GM13976 (cell line): ENCODE results near the gene BBS1.

Experiments
- DNase-seq: peaks from one replicate; pipeline ENCODE4 v3.0.0; 2012; ENCODE audit warnings: low spot score
- in situ Hi-C: fragments of 300-500 bp; cut with MboI; formaldehyde crosslinking; loops from one replicate; pipeline ENCODE4 v1.12.0; 2022; ENCODE audit warnings: low sequenced_read_pairs, mixed read lengths, inconsistent platforms; ENCODE audit not compliant: unreplicated experiment
- TF ChIP-seq, protein P1 (sequence below): IDR thresholded peaks from 2 replicates; pipeline ENCODE4 v1.5.1; 2012; ENCODE audit warnings: borderline replicate concordance, mild to moderate bottlenecking; ENCODE audit not compliant: insufficient read depth; ENCODE audit errors: extremely low read depth, missing control alignments, control extremely low read depth

BBS1 gene

DNA sequence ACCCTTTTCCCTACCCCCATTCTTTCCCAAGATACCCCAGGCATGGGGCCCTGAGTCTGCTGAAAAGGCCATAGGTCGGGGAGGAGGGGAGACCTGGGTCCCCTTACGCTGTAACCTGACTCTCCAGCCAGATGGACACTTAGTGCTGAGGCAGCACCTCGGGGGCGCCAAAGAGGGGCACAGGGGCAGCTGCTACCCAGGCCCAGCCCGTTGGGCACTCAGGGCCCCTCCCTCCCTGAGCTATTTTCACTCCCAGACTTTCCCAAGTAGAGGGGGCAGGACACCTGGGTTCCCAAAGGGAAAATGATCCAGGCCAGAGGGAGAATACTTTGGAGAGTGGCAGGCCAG lies 37.2 kb downstream of the BBS1 start:
- no peak for DNase-seq
- in situ Hi-C loops: no loop called here
- TF ChIP-seq, protein P1, sequence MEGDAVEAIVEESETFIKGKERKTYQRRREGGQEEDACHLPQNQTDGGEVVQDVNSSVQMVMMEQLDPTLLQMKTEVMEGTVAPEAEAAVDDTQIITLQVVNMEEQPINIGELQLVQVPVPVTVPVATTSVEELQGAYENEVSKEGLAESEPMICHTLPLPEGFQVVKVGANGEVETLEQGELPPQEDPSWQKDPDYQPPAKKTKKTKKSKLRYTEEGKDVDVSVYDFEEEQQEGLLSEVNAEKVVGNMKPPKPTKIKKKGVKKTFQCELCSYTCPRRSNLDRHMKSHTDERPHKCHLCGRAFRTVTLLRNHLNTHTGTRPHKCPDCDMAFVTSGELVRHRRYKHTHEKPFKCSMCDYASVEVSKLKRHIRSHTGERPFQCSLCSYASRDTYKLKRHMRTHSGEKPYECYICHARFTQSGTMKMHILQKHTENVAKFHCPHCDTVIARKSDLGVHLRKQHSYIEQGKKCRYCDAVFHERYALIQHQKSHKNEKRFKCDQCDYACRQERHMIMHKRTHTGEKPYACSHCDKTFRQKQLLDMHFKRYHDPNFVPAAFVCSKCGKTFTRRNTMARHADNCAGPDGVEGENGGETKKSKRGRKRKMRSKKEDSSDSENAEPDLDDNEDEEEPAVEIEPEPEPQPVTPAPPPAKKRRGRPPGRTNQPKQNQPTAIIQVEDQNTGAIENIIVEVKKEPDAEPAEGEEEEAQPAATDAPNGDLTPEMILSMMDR: no peak

DNA sequence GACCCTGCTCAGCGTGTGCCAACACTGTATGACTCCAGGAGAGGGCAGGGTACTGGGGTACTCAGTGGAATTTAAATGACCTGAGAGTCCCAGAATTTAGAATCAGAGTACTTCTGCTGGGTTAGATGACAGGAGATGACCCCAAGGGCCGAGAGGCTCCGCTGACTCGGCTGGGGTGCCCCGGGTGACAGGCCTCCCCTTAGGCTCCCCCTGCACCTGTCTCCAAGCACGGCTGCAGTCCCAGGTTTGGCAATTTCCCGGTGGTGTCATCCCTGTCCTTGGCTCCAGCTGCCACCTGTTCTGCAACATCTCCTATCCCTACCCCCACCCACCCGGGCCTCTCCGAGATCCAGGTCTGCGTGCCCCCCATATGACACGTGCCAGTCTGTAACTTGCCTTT lies 37.6 kb downstream of the BBS1 start:
- TF ChIP-seq, protein P1: no peak
- DNase-seq: no peak
- in situ Hi-C loops: no loop called here

DNA sequence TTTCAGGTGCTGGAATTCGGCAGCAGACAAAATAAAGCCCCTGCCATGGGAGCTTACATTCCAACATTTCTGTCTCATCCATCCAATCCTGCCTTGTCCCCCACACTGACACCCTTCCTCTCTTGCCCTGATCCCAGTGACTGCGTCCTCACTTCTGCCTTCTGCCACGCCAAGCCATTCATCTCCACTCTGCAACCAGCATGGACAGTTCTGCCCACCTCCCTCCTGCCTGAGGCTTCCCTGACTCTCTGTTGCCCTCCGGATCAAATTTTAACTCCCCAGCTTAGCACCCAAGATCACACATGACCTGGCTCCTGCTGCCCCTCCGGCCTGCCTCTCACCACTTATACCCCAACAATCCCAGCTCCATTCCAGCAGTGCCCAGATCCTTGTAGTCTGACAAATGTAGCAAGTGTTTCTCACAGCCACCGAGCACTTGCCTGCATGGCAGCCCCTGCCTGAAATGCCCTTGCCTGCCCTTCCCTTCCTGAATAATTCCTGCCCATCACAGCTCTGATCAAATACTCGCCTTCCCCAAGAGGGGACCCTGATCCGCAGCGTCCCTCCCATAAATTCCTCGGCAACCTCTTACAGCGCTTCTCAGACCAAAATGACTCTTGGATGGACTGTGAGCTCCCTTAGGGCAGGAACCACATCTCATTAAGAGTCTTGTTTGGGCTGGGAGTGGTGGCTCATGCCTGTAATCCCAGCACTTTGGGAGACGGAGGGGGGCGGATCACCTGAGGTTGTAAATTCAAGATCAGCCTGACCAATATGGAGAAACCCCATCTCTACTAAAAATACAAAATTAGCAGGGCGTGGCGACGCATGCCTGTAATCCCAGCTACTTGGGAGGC lies 38.6 kb downstream of the BBS1 start:
- no peak for DNase-seq
- in situ Hi-C loops: no loop called here
- TF ChIP-seq, protein P1: no peak

DNA sequence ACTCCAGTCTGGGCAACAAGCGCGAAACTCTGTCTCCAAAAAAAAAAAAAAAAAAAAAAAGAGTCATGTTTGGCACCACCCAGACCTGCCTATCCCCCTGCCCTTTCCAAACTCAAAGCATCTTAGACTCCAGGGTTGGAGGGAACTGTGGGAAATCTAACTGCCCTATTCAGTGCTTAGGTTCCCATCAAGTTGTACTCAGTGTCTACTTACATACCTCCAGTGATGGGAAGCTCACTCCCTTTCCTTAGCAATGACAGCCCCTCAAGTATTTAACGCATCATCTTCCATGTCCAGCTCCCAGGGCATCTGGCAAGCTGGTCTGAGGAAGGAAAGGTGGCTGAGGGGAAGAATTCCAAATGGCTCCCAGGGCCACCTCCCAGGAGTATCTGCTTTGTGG lies 39.3 kb downstream of the BBS1 start:
- TF ChIP-seq, protein P1: no peak
- in situ Hi-C loops: no loop called here
- no peak for DNase-seq

DNA sequence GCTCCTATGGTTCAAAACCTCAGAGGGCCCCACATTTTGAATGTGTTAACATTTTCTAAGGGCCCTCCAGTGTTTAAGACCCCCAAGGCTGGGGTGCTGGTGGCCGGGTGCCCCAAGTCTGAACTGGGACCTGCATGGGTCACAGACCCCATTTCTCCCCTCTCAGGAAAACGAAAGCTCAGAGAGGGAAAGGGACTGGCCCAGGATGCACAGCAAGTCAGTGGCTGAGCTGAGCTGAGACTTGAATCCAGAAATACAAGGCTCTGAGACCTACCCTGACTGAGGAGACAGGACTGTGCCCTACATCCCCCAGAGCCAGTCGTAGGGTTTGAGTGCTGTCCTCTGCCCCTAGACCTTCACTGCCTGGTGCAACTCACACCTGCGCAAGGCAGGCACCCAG lies 40.5 kb downstream of the BBS1 start:
- no peak for DNase-seq
- in situ Hi-C loops: no loop called here
- TF ChIP-seq, protein P1: no peak

DNA sequence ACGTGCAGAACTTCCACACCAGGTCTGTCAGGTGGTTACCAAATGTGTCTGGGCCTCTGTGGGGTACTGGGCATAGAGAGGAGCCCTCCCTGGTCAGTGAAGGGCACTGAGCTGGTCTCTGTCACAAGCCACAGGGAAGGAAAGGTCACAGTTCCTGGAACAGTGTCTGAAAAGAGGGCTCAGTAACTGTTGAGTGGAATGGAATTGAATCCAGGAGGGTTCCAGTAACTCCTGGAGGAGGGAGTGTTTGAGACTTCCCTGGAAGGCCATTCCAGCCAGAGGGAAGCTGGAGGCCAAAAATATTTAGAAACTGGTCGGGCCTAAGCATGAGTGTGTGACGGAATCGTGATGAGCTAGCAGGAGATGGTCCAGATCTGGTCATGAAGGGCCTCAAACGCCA lies 44.2 kb downstream of the BBS1 start:
- TF ChIP-seq, protein P1: no peak
- no peak for DNase-seq
- in situ Hi-C loops: no loop called here
